GM21717 (cell line): ENCODE measurements around the gene KRI1.

Experiments used
- ATAC-seq: cut with Tn5 transposase; IDR thresholded peaks from one replicate; pipeline ENCODE4 v1.9.1; 2021; ENCODE audit warnings: mild to moderate bottlenecking, moderate library complexity; ENCODE audit not compliant: unreplicated experiment

KRI1 gene

GRCh38 chr19:10565567-10566407, at the start of gene KRI1:
Gene KRI1 (minus strand): TSS chr19:10566010. CDS start chr19:10565999, 11 bp downstream.
- ATAC-seq, result peak; percentile 36

GRCh38 chr19:10612499-10613119, 46.8 kb upstream of the KRI1 start:
- no peak for ATAC-seq

GRCh38 chr19:10611907-10612306, 46.1 kb upstream of the KRI1 start:
- ATAC-seq, result no peak

DNA sequence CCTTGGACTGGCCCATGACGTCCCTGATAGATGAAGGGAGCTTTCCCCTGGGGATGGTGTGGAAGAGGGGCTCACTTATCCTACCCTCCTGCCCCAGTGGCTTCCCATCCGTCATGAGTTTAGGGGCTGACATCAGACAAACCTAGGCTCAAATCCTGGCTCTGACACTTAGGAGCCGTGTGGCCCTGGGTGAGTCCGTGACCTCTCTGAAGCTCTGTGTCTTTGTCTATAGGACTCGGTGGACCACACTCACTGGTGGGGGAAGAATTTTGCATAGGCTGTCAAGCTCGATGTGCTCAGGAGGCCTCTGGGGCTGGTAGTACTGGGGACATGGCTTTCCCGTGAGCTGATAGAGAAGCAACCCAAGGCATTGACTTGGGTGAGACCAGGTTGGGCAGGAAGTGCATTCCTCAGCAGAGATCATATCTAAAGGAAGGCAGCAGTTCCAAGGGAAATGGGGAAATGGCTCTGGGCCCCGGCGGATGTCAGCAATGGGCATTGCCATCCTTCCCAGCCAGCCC, 38.7 kb upstream of the KRI1 start:
- ATAC-seq, result no peak

DNA sequence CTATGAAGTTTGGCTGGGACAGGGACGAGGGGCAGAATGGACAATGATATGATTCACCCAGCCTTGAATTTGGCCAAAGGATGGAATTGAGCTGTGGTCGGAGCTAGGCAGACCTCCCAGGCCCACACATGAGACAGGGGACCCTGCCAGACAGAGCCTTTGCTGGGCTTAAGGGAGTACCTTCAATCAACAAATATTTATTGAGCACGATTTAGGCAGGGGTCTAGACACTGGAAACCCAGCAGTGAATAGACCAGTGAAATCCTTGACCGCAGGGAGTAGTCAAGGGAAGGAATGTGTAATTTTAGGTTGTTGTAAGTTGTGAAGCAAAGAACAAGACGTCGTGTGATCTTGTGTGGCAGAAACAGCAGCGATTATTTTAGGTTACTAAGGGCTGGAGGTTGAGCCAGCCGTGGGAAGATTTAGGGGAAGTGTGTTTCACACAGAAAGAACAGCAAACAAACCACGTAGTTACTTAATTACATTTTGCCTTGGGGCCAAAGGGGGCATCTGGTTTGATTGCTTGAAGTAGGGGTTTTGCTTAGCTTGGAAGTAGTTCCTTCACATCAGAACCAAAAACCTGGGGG, 38.2 kb upstream of the KRI1 start:
- ATAC-seq, result no peak

- ATAC-seq, result no peak
Observed at GRCh38 chr19:10603084-10603872, 37.5 kb upstream of the KRI1 start.

GRCh38 chr19:10602330-10603083, 36.7 kb upstream of the KRI1 start:
- ATAC-seq, result no peak

DNA sequence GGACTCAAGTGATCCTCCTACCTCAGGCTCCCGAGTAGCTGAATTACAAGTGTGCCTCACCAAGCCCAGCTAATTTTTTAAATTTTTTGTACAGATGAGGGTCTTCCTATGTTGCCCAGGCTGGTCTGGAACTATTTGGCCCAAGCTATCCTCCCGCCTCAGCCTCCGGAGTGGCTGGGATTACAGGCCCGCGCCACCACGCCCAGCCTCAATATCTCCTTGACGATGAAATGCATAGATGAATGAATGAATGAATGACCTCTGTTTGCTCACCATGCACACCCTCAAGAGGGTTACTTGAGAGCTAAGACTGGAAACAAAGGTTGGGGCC, 36.2 kb upstream of the KRI1 start:
- ATAC-seq, result no peak

- no peak for ATAC-seq
Observed at GRCh38 chr19:10600149-10600548, 34.3 kb upstream of the KRI1 start.

DNA sequence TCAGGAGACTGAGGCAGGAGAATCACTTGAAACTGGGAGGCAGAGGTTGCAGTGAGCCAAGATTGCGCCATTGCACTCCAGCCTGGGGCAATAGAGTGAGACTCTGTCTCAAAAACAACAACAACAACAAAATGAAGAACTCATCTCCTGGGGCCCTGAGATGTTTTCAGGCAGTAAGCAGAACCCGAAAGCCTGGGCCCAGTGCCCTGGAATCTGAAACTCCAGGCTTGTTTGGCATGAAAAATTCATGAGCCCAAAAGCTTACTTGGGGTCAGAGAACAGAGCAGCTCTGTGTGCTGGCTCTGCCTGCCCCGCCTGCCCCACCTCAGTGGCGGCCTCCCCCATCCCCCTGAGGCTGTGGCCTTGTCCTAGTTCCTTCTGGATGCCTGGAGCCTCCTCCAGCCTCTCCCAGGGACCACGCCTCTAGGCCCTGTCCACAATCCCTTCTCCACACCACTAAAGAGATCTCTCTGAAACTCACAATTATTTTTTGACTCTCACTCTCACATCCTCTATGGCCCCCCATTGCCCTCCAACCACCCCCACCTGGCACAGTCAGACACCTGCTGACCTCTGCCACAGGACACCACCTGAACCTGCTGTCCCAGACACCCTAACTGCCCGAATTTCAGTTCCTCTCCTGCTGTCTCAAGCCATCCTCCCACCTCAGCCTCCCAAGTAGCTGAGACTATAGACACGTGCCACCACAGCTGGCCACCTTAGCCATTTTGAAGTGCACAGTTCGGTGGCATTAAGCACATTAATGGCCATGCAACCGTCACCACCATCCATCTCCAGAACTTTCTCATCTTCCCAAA, 28.2 kb upstream of the KRI1 start:
- ATAC-seq, result no peak

DNA sequence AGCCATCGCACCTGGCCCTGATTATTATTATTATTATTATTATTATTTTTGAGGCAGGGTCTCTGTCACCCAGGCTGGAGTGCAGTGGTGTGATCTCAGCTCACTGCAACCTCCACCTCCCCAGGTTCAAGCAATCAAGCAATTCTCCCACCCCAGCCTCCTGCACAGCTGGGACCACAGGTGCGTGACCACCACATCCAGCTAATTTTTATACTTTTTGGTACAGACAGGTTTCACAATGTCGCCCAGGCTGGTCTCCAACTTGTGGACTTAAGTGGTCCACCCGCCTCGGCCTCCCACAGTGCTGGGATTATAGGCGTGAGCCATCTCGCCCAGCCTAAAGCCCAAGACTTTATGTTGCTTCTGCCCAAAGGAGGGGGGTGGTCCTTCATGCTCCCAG, 27.3 kb upstream of the KRI1 start:
- ATAC-seq, result no peak

GRCh38 chr19:10587839-10588150, 22.0 kb upstream of the KRI1 start:
- ATAC-seq, result no peak

- no peak for ATAC-seq
Observed at GRCh38 chr19:10587022-10587838, 21.4 kb upstream of the KRI1 start, which contains the start of gene AP1M2. Gene AP1M2 (minus strand): TSS chr19:10587312. CDS start chr19:10587231, 81 bp downstream.

DNA sequence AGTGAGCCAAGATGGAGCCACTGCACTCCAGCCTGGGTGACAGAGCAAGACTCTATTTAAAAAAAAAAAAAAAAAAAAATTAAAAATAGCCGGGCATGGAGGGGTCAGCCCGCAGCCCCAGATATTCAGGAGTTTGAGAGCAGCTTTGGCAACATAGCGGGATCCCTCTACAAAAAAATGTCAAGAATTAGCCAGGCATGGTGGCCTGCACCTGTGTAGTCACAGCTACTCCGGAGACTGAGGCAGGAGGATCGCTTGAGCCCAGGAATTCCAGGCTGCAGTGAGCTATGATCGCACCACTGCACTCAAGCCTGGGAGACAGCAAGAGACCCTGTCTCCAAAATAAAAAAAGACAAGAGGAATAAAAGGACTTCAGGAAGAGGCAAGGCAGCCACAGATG, 20.6 kb upstream of the KRI1 start:
- ATAC-seq, result no peak

- no peak for ATAC-seq
Observed at GRCh38 chr19:10583036-10583776, 17.4 kb upstream of the KRI1 start.

- ATAC-seq, result no peak
Observed at GRCh38 chr19:10582091-10582490, 16.3 kb upstream of the KRI1 start.

DNA sequence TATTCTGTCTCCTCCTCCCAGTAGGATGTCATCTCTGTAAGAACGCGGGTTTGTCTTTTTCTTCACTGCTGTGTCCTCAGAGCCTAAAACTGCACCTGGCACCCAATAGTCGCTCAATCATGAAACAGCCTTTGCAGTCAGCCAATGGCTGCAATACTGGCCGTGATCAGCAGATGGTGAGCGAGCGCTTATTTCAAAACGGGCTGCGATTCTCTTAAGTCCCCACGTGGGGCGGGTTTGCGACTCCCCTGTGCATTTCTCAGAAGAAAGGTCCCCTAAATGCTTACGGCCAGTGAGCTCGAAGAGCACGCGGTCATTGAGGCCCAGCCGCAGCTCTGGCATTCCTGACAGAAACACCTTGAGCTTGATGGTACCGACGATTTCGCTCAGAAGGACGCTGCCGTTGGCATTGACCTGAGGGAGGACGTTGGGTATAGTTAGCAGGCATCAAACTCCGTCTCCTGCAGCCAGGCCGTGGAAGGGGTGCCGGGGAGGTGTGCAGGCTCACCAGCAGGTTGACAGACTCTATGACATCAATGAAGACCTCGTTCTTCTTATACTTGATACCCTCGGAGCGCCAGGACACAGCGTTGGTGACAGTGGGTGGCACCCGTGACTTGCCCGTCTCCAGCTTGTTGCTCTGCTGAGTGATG, 15.3 kb upstream of the KRI1 start:
- no peak for ATAC-seq

DNA sequence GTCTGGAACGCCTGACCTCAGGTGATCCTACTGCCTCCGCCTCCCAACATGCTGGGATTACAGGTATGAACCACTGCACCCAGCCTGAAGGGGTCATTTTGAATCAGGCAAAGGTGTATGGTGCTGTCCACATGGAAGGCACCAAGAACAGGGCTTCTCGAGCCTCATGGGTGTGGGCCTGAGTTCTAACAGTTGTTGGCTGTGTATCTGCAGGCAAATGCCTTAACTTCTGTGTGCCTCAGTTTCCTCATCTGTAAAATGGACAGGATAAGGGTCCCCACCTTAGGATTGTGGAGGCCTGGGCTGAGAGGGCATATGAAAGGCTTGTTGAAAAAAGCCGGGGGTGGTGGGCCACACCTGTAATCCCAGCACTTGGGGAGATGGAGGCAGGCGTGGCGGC, 12.1 kb upstream of the KRI1 start:
- ATAC-seq, result no peak
